Activated CD8-positive, alpha-beta memory T cell treated with anti-CD3 and anti-CD28 coated beads, Interleukin-2, amount 50 U/mL, for 48 hours (primary cell): ENCODE data around the gene DIAPH3.

Experiments
- DNase-seq: peaks from one replicate; pipeline ENCODE4 v3.0.0-alpha.2; 2020

Gene DIAPH3

DNA sequence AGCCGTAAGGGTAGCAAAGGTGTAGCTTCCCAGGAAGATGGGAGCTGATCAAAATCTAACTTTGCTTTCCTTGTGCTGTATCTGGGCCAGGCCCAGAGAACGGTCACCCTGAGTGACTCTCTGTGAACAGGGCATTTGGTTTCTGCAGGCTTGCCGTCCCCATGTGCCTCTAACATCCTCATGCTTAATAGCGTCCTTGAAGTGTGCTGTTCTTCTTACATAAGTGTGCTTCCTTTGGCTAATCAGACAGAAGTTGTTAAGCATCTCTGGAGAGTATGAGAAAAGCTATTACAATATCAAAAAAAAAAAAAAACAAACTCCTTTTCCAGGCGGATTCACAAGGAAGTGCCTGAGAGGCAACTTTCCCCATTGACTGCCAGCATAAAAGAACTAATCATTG, 503.7 kb downstream of the DIAPH3 start:
- DNase-seq, result no peak

GRCh38 chr13:59658738-59659330, 504.9 kb downstream of the DIAPH3 start:
- DNase-seq, result no peak

DNA sequence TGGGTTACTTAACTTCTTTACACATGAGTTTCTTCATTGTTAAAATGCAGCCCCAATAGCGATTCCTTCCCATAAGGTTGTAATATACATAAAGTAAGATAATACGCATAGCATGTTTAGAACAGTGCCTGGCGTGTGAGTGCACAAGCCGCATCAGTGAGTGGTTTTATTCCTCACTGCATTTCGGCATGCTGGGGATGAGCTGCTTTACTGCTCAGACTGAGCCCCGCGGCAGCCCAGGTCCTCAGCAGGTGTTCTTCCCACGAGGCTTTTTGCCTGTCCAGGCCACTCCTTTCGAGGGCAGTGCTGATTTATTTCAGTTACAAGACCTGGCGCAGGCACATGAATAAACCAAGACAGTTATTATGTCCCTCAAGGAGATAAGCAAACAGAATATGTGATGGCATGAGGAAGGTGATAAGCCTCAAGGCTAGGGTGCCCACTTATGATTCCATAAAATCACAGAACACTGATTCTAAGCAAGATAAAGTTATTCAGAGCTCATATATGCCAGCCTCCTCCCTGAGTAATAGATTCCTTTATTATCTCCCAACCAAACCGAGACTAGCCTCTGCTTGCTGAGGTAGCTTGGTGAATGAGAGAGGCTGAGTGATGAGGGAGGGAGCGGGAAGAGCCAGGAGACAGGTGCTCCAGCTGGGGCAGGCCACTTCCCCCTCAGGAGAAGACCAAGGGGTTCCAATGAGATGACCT, 505.5 kb downstream of the DIAPH3 start:
- DNase-seq, result no peak

GRCh38 chr13:59653916-59654315, 509.8 kb downstream of the DIAPH3 start:
- no peak for DNase-seq

DNA sequence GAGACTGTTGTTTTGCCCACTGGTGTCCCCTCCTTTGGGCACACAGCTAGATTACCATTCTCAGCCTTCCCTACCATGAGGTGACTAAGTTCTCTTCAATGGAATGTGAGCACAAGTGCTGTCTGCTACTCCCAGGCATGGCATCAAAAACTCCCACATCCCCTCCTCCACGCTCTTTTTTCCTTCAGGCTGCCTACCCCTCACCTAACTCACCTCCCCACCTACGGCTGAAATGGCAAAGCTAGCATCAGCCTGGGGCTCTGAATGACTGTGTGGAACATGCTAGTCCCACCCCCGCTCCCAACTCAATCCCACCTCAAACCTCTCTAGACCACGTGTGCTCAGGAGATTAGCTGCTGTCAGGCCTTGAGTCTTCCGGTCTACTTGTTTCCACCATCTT, 512.2 kb downstream of the DIAPH3 start:
- DNase-seq, result no peak

DNA sequence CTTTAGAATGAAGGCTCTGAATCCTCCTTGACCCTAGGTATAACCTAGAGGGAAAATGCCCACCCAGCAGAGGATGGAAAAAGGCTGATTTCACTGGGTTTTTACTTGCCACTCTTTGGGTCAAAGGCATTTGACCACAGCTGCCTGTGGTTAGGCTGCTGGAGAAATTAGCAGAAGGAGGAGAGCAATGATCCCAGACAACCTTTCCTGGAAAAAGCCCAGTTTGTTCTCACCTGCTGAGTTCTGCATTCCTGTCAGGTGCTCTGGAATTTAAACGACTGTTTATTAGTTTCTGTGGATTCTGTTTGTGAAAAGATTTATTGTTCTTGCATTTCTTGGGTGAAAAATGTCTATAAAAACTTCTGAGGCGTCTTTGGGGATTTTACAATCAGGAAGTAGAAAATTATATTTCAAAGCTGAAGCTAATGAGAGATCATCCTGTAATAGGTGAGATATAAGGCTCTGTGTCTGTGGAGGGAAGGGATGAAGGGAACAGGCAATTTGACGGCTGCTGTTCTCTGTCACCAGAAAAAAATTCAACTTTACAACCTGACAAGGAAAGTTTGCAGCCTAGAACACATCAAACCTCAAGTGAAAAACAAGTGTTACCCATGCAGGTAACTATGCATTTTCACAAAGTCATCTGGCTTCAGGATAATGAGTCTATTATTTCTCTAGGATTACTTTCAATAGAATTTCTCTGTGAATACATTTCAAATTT, 519.7 kb downstream of the DIAPH3 start:
- DNase-seq, result no peak

DNA sequence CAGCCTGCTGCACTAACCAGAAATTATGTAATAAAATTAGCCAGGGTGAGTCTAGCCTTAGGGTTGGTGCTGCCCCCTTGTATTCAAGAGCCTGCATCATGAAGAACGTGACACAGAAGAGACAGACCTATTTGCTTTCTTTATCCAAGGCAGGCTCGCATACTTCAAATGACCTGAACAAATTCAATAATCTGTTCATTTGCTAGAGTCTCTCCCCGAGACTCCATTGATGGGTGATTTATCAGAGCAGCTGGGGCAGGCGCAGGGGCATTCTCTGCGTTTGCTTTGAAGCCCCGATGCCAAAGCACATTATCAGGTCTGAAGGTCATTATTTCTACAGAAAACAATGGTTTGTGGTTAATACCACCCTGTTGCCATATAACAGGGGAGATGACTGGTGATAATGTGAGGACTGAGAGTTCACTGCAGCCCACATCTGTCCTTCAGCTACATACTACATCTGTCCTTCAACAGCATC, 520.3 kb downstream of the DIAPH3 start:
- no peak for DNase-seq

DNA sequence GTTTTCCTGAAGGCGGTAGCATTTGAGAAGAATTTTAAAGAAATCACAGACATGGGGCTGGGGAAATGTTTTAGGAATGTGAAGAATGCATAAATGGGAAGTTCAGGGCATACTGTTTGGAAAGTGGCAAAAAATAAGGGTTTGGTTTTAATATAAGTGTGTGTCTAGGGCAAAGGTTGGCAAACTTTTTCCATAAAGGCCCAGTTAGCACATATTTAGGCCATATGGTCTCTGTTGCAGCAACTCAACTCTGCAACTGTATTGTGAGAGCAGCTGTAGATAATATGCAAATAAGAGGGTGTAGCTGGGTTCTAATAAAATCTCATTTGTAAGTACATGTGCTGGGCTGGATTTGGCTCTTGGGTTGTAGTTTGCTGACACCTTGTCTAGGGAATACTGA, 521.9 kb downstream of the DIAPH3 start:
- DNase-seq, result no peak

- DNase-seq, result no peak
These were observed 522.5 kb downstream of the DIAPH3 start for GRCh38 chr13:59641261-59641660.

- DNase-seq, result no peak
These were observed 525.3 kb downstream of the DIAPH3 start for GRCh38 chr13:59638404-59638803.

DNA sequence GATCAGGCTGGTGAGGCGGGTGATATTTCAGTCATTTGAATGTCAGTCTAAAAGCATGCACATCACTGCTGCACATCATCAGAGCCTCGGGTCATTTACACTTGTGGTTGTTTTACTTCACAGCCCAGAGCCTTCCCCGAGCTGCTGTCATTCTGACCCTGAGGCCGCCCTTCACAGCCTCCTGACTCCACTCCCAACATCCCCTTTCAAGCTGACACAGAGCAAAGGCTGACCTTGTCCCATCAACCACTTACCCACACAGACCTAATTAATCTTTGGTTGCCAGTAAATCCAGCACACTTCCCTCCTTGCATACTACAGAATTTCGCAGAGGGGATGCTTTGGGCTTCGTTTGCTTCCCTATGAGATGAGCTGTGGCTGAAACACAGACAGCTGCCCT, 528.1 kb downstream of the DIAPH3 start:
- DNase-seq, result no peak

- DNase-seq, result no peak
These were observed 530.4 kb downstream of the DIAPH3 start for GRCh38 chr13:59633290-59633689.

GRCh38 chr13:59631271-59631670, 532.5 kb downstream of the DIAPH3 start:
- DNase-seq, result no peak

DNA sequence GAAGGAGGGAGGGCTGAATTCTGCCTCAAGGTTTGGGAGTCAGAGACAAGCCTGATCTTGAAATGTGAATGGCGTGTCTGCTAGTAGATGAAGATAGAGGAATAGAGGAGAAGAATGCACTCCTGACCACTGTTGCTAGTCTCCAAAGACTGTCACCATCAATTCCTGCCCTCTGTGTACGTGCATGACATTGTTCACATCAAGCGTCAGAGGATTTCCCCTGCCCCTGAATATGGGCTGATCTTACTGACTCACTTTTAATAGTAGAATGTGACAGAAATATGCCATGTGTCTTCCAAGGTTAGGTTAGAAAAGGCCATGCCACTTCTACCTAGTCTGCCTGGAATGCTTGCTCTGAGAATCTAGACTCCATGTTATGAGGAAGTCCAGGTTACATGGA, 538.6 kb downstream of the DIAPH3 start:
- no peak for DNase-seq

GRCh38 chr13:59623206-59623915, 540.4 kb downstream of the DIAPH3 start:
- DNase-seq, result no peak

GRCh38 chr13:59621773-59622172, 542.0 kb downstream of the DIAPH3 start:
- no peak for DNase-seq
